PC-9 (cell line): Measurements from ENCODE around the gene SIDT1.

Experiments used
- CTCF ChIP-seq: fragments of 200-600 bp; sonication (generic); conservative IDR thresholded peaks from 2 replicates; pipeline ENCODE4 v1.6.1; 2017; ENCODE audit warnings: mixed run types, antibody characterized with exemption, mild to moderate bottlenecking, moderate library complexity
- EZH2 ChIP-seq: fragments of 200-600 bp; sonication (generic); IDR thresholded peaks from 2 replicates; pipeline ENCODE4 v1.8.0; 2017; ENCODE audit warnings: antibody characterized with exemption, low read depth

GRCh38 chr3:113677737-113678136 is 145.4 kb downstream of the SIDT1 start:
- no peak for TF ChIP-seq CTCF
- no peak for TF ChIP-seq EZH2
